GM15510 (cell line): ENCODE measurements around the gene TIPARP.

Experiments used
- POLR2A ChIP-seq: IDR thresholded peaks from 3 replicates; pipeline ENCODE4 v1.6.1; 2011; ENCODE audit warnings: borderline replicate concordance; ENCODE audit not compliant: insufficient read length; ENCODE audit errors: extremely low read depth

The TIPARP gene

GRCh38 chr3:156641618-156641975 is 32.8 kb upstream of the TIPARP start:
- TF ChIP-seq POLR2A = no peak

GRCh38 chr3:156642750-156643728 is 31.4 kb upstream of the TIPARP start:
- no peak for TF ChIP-seq POLR2A

- no peak for TF ChIP-seq POLR2A
These were observed 30.5 kb upstream of the TIPARP start for GRCh38 chr3:156643729-156644389.

GRCh38 chr3:156644958-156645357 is 29.4 kb upstream of the TIPARP start:
- TF ChIP-seq POLR2A = no peak

- TF ChIP-seq POLR2A = no peak
These were observed 27.4 kb upstream of the TIPARP start for GRCh38 chr3:156646958-156647357.

GRCh38 chr3:156648086-156648485 is 26.3 kb upstream of the TIPARP start:
- TF ChIP-seq POLR2A = no peak

GRCh38 chr3:156649681-156650080 is 24.7 kb upstream of the TIPARP start:
- no peak for TF ChIP-seq POLR2A

GRCh38 chr3:156654834-156655233 is 19.6 kb upstream of the TIPARP start:
- no peak for TF ChIP-seq POLR2A

- no peak for TF ChIP-seq POLR2A
These were observed 18.4 kb upstream of the TIPARP start for GRCh38 chr3:156655819-156656550.

- TF ChIP-seq POLR2A = no peak
These were observed 16.9 kb upstream of the TIPARP start for GRCh38 chr3:156657440-156657839.

GRCh38 chr3:156657862-156658731 is 16.3 kb upstream of the TIPARP start:
- no peak for TF ChIP-seq POLR2A

GRCh38 chr3:156658732-156659090 is 15.7 kb upstream of the TIPARP start:
- TF ChIP-seq POLR2A = no peak

GRCh38 chr3:156659260-156659659 is 15.1 kb upstream of the TIPARP start:
- no peak for TF ChIP-seq POLR2A

- no peak for TF ChIP-seq POLR2A
These were observed 13.2 kb upstream of the TIPARP start for GRCh38 chr3:156661155-156661554.
